ENCODE results near the gene C5AR1.
A peak's percentile ranks its signal among the peaks of the same experiment; 100 is the strongest.

The C5AR1 gene

GRCh38 chr19:47351548-47351947 is 41.9 kb downstream of the C5AR1 start:
- Histone ChIP-seq H3K27me3 (replicated peaks; ENCODE audit: control insufficient read depth, insufficient read depth, low read length) (no peaks in the 10 kb centered on the region), H3K36me3 (ENCODE audit: control insufficient read depth, insufficient read depth, low read length) (peaks cover 14% of the 10 kb centered on the region), H3K4me3 (replicated peaks; ENCODE audit: low read depth, low read length) (no peak overlapping the region)
- no peak for DNase-seq (ENCODE audit: extremely low read depth, insufficient read length)
- TF ChIP-seq CTCF (IDR thresholded peaks at IDR 0.05; ENCODE audit: insufficient read depth, low read length, poor library complexity, severe bottlenecking) = no peak

- no peak overlapping the region for H3K4me3 ChIP-seq (replicated peaks; ENCODE audit: low read depth, low read length)
- no peak for DNase-seq (ENCODE audit: extremely low read depth, insufficient read length)
- peaks cover 16% of the 10 kb centered on the region for H3K36me3 ChIP-seq (ENCODE audit: control insufficient read depth, insufficient read depth, low read length)
- no peaks in the 10 kb centered on the region for H3K27me3 ChIP-seq (replicated peaks; ENCODE audit: control insufficient read depth, insufficient read depth, low read length)
- no peak for TF ChIP-seq CTCF (IDR thresholded peaks at IDR 0.05; ENCODE audit: insufficient read depth, low read length, poor library complexity, severe bottlenecking)
These were observed 42.4 kb downstream of the C5AR1 start for GRCh38 chr19:47352095-47352494.

GRCh38 chr19:47353307-47353712 is 43.6 kb downstream of the C5AR1 start:
- DNase-seq (ENCODE audit: extremely low read depth, insufficient read length) = no peak
- TF ChIP-seq CTCF (IDR thresholded peaks at IDR 0.05; ENCODE audit: insufficient read depth, low read length, poor library complexity, severe bottlenecking) = no peak
- Histone ChIP-seq H3K4me3 (replicated peaks; ENCODE audit: low read depth, low read length) (no peak overlapping the region), H3K27me3 (replicated peaks; ENCODE audit: control insufficient read depth, insufficient read depth, low read length) (no peaks in the 10 kb centered on the region), H3K36me3 (ENCODE audit: control insufficient read depth, insufficient read depth, low read length) (peaks cover 18% of the 10 kb centered on the region)

GRCh38 chr19:47356900-47357299 is 47.2 kb downstream of the C5AR1 start:
- H3K4me3 ChIP-seq (replicated peaks; ENCODE audit: low read depth, low read length) = no peak overlapping the region
- no peak for TF ChIP-seq CTCF (IDR thresholded peaks at IDR 0.05; ENCODE audit: insufficient read depth, low read length, poor library complexity, severe bottlenecking)
- no peak for DNase-seq (ENCODE audit: extremely low read depth, insufficient read length)
- H3K27me3 ChIP-seq (replicated peaks; ENCODE audit: control insufficient read depth, insufficient read depth, low read length) = no peaks in the 10 kb centered on the region
- H3K36me3 ChIP-seq (ENCODE audit: control insufficient read depth, insufficient read depth, low read length) = peaks cover 31% of the 10 kb centered on the region

GRCh38 chr19:47357788-47358680 is 48.4 kb downstream of the C5AR1 start:
- no peak for DNase-seq (ENCODE audit: extremely low read depth, insufficient read length)
- H3K4me3 ChIP-seq (replicated peaks; ENCODE audit: low read depth, low read length) = no peak overlapping the region
- no peaks in the 10 kb centered on the region for H3K27me3 ChIP-seq (replicated peaks; ENCODE audit: control insufficient read depth, insufficient read depth, low read length)
- peaks cover 35% of the 10 kb centered on the region for H3K36me3 ChIP-seq (ENCODE audit: control insufficient read depth, insufficient read depth, low read length)
- TF ChIP-seq CTCF (IDR thresholded peaks at IDR 0.05; ENCODE audit: insufficient read depth, low read length, poor library complexity, severe bottlenecking) = peak; percentile 34

Measured in GM06990 (cell line).